T-helper 2 cell treated with Interferon-gamma antibody and Interleukin-4, amounts not matched to agents 100 ng/mL and 5 ng/mL, for 36 hours (primary cell): ENCODE results near the gene PHKG1. TPM values are rescaled to one million over a fixed set of nuclear protein-coding genes. Genes with fewer than 3 reads are reported as not detected.
"Not testable (repeated sequence)": the region's sequence is repeated elsewhere in the genome, so short reads cannot be mapped to it uniquely, and the experiment has no call there.

Experiments used
- intact Hi-C: fragments of 100-400 bp; cut with micrococcal nuclease; formaldehyde crosslinking; loops from one replicate; pipeline ENCODE4 v1.15.1; 2023
- total RNA-seq: library from RNA; stranded (reverse); gene quantifications from 2 replicates; pipeline ENCODE4 v1.2.3, GENCODE V29; 2022

Gene PHKG1
- total RNA-seq, 1 donor from 2014 or later: 3.6 TPM

GRCh38 chr7:56046721-56047445 is 45.9 kb downstream of the PHKG1 start:
- intact Hi-C loops: no loop called here

DNA sequence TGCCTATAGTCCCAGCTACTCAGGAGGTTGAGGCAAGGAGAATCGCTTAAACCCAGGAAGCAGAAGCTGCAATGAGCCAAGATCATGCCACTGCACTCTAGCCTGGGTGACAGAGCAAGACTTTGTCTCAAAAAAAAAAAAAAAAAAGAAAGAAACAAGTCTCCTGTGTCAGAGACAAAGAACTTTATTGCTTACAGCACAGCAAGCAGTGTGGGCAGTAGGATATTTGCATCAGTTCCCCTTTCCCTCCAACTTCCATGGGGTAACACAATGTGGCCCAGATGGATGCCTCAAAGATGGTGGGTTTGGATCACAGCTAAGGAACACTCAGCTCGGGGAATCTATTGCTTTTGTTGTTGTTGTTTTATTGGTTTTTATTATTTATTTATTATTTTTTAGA is 47.0 kb downstream of the PHKG1 start:
- intact Hi-C loops: not testable (repeated sequence)

DNA sequence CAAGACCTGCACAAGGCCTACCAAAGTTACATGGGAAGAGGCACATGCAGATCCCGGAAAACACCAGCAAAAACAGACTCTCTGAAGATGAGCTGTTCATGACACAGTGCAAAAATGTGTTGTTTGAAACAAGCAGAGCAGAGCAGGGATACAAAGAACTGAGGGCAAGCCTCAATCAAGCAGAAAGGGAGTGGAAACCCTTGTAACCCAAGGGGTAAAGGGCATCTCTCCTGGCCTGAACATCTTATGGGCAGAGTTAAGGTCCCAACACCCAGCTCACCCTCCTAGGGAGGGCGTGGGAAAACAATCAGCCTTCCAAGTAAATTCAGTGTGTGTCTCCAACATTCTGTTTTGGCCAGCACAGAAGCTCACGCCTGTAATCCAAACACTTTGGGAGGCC is 52.0 kb downstream of the PHKG1 start:
- intact Hi-C loops: no loop called here

- intact Hi-C loops: loop anchor here (1.0 kb wide), 2 partner anchors 17 to 30 kb away; partner anchors contain the start of genes CCT6A, PSPH and SUMF2
Observed at GRCh38 chr7:56033671-56034432, 58.9 kb downstream of the PHKG1 start.

DNA sequence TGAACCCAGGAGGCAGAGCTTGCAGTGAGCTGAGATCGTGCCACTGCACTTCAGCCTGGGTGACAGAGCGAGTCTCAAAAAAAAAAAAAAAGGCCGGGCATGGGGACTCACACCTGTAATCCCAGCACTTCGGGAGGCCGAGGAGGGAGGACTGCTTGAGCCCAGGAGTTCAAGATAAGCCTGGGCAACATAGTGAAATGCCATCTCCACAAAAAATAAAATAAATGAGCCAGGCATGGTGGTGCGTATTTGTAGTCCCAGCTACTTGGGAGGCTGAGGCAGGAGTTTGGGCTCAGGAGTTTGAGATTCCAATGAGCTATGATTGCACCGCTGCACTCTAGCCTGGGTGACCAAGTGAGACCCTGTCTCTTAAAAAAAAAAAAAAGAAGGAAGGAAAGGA is 60.2 kb downstream of the PHKG1 start:
- intact Hi-C loops: not testable (repeated sequence)

DNA sequence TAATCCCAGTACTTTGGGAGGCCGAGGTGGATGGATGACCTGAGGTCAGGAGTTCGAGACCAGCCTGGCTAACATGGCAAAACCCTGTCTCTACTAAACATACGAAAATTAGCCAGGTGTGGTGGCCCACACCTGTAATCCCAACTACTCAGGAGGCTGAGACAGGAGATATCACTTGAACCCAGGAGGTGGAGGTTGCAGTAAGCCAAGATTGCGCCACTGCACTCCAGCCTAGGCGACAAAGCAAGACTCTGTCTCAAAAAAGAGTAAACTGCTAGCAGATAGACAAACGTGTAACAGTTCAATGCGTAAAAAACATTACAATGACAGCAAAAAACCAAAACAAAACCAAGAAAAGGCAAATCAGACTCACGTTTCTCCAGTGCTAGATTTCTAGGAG is 61.2 kb downstream of the PHKG1 start:
- intact Hi-C loops: not testable (repeated sequence)

- intact Hi-C loops: no loop called here
Observed at GRCh38 chr7:56030340-56030739, 62.4 kb downstream of the PHKG1 start.

Other genes with a start within 250 kb of the PHKG1 start
- gene SEPTIN14, start 230.2 kb downstream of the PHKG1 start, total RNA-seq: not detected in 2 replicates
- gene ZNF713, start 205.5 kb downstream of the PHKG1 start, total RNA-seq: 2.0 and 2.3 TPM in 2 replicates
- 16.4 and 16.6 TPM in 2 replicates for gene MRPS17, start 141.1 kb downstream of the PHKG1 start, total RNA-seq
- gene NIPSNAP2, start 128.4 kb downstream of the PHKG1 start, total RNA-seq: 36.2 TPM in 2 replicates
- 12.0 and 13.5 TPM in 2 replicates for gene PSPH, start 41.5 kb downstream of the PHKG1 start, total RNA-seq
- 167 and 172 TPM in 2 replicates for gene CCT6A, start 41.2 kb downstream of the PHKG1 start, total RNA-seq
- gene SUMF2, start 28.7 kb downstream of the PHKG1 start, total RNA-seq: 117 and 124 TPM in 2 replicates
- gene CHCHD2, start 13.5 kb upstream of the PHKG1 start, total RNA-seq: 535 and 541 TPM in 2 replicates
- gene NUPR2, start 23.5 kb upstream of the PHKG1 start, total RNA-seq: not detected in 2 replicates